ENCODE results near the gene NAGA. TPM values are rescaled to one million over a fixed set of nuclear protein-coding genes. Genes with fewer than 3 reads are reported as not detected.

NAGA gene
- total RNA-seq, 1 donor from 2014 or later = 13.4 TPM

GRCh38 chr22:42060489-42060888 lies 10.1 kb downstream of the NAGA start:
- DNase-seq (no peak), ATAC-seq (no peak)
- intact Hi-C loops (cut with micrococcal nuclease) = no loop called here

- ATAC-seq (no peak), DNase-seq (no peak)
- intact Hi-C loops (cut with micrococcal nuclease) = no loop called here
Observed at GRCh38 chr22:42056757-42057511, 13.7 kb downstream of the NAGA start.

DNA sequence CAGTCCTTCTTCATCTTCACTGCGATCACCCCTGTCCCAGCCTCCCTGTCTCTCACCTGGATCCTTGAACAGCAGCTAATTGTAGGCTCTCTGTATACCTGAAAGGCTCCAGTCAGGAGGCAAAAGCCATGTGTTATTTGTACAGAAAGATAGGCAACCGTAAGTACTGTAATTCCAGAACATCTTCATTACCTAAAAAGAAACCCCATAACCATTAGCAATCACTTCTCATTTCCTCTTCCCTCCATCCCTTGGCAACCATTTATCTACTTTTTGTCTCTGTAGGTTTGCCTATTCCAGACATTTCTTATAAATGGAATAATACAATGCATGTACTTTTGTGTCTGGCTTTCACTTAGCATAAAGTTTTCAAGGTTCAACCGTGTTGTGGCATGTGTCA lies 17.8 kb downstream of the NAGA start:
- intact Hi-C loops (cut with micrococcal nuclease) = no loop called here
- no peak for DNase-seq
- no peak for ATAC-seq

DNA sequence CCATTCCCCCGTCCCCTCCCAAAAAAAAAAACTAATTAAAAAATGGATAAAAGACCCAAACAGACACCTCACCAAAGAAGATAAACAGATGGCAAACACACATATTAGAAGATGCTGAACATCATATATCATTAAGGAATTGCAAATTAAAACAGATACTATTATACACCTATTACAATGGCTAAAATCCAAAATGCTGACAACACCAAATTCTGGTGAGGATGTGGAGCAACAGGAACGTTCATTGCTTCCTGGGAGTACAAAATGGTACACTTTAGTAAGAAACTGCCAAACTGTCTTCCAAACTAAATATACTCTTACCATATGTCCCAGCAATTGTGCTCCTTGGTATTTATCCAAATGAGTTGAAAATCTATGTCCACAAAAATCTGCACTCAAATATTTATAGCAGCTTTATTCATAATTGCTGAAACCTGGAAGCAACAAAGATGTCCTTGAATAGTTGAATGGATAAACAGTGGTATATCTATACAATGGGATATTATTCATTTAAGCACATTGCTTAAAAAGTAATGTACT lies 19.9 kb downstream of the NAGA start:
- no peak for DNase-seq
- intact Hi-C loops (cut with micrococcal nuclease) = no loop called here
- ATAC-seq = no peak

GRCh38 chr22:42041784-42042183 lies 28.8 kb downstream of the NAGA start:
- no peak for ATAC-seq
- DNase-seq = no peak
- intact Hi-C loops (cut with micrococcal nuclease) = no loop called here

- intact Hi-C loops (cut with micrococcal nuclease) = no loop called here
Observed at GRCh38 chr22:42039271-42039670, 31.3 kb downstream of the NAGA start.

DNA sequence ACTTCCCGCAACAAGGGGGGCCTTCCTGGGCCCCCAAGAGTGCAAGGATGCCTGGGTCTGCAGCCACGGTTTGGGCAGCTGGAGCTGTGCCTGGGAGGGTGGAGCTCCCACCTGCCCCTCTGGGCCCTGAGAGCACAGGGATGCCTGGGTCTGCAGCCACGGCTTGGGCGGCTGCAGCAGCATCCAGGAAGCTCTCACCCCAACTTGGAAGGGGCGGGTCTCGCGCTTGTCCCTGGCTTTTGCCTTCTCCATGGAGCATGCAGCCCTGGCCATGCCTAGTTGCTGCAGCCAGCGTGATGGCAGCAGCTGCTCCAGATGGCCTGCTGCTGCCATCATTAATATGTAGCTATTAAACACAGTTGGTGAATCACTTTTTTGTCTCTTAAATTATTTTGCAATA lies 35.4 kb downstream of the NAGA start:
- ATAC-seq = no peak
- intact Hi-C loops (cut with micrococcal nuclease) = no loop called here
- no peak for DNase-seq

More at GRCh38 chr22:42039271-42039670, 31.3 kb downstream of the NAGA start:
- DNase-seq (no peak), ATAC-seq (no peak)

- DNase-seq = no peak
- intact Hi-C loops (cut with micrococcal nuclease) = no loop called here
- no peak for ATAC-seq
Observed at GRCh38 chr22:42033263-42034181, 37.1 kb downstream of the NAGA start.

- intact Hi-C loops (cut with micrococcal nuclease) = no loop called here
- no peak for DNase-seq
- ATAC-seq = no peak
Observed at GRCh38 chr22:42026705-42027104, 43.9 kb downstream of the NAGA start.

GRCh38 chr22:42025421-42025820 lies 45.2 kb downstream of the NAGA start:
- DNase-seq (no peak), ATAC-seq (no peak)
- intact Hi-C loops (cut with micrococcal nuclease) = no loop called here

DNA sequence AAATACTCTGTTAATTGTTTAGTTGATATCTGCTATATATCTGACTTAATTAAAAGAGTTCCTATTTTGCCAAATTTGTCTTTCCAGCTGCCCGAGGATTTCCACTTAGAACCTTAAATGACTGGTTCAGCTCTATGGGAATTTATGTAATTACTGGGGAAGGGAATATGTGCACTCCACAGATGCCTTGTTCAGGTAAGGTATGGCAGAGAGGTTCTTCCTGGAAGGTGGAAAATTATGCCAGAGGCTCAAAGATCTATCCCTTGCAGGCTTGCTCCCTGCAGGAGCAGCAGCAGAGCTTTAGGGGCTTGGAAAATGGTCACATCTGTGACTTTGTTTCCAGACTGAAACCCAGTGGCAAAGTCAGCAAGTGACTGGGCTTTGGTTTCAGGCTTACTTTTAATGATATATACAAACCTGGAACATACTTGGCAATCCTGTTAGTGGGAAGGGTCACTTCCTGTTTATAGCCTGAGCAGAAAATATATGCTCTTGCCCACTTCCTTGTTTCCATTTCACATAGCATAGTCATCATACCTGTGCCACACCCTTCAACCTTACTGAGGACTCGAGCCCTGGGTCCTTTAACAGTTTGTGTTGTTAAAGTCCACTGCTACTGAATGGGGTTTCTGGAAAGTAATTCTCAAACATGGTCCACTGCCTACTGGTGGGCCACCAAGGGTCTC lies 48.3 kb downstream of the NAGA start:
- DNase-seq (no peak), ATAC-seq (no peak)
- intact Hi-C loops (cut with micrococcal nuclease) = no loop called here

- DNase-seq (no peak), ATAC-seq (no peak)
- intact Hi-C loops (cut with micrococcal nuclease) = no loop called here
Observed at GRCh38 chr22:42021571-42021970, 49.0 kb downstream of the NAGA start.

DNA sequence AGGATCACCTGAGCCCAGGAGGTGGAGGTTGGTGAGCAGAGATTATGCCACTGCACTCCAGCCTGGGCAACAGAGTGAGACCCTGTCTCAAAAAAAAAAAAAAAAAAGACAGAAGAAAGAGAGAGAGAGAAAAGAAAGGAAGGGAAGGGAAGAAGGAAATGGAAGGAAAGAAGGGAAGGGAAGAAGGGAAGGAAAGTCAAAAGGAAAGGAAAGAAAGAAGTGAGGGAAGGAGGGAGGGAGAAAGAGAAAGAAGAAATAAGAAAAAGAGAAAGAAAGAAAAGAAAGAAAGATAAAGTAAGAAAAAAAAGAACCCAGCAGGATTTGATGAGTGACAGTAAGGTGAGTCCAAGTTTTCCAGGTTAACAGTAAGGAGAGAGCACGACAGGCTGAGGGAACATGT lies 52.4 kb downstream of the NAGA start:
- intact Hi-C loops (cut with micrococcal nuclease) = no loop called here
- DNase-seq (no peak), ATAC-seq (no peak)

GRCh38 chr22:42016111-42016510 lies 54.5 kb downstream of the NAGA start:
- ATAC-seq (no peak), DNase-seq (no peak)
- intact Hi-C loops (cut with micrococcal nuclease) = no loop called here

DNA sequence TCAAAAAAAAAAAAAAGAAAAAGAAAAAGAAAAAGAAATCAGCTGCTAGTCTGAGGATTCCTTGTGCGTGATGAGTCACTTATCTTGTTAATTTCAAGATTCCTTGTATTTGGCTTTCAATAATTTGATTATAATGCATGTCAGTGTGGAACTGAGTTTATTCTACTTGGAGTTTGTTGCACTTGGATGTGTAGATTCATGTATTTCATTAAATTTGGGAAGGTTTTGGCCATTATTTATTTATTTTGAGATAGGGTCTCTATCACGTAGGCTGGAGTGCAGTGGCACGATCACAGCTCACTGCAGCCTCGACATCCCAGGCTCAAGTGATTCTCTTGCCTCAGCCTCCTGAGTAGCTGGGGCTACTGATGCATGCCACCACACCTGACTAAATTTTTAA lies 57.2 kb downstream of the NAGA start:
- no peak for DNase-seq
- no peak for ATAC-seq
- intact Hi-C loops (cut with micrococcal nuclease) = no loop called here

DNA sequence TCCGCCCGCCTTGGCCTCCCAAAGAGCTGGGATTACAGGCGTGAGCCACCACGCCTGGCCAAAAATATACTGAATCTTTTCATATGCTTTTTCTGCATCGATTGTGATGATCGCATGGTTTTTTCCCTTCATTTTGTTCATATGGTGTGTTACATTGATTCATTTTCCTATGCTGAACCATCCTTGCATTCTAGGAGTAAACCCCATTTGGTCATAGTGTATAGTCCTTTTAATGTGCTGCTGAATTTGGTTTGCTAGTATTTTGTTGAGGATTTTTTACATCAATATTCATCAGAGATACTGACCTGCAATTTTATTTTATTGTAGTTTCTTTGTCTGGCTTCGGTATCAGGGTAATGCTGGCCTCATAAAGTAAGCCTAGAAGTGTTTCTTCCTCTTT lies 59.8 kb downstream of the NAGA start:
- no peak for ATAC-seq
- intact Hi-C loops (cut with micrococcal nuclease) = no loop called here
- DNase-seq = no peak
